Measurements from ENCODE around the gene CBR4.
"Not testable (repeated sequence)": the region's sequence is repeated elsewhere in the genome, so short reads cannot be mapped to it uniquely, and the experiment has no call there.

CBR4 gene

GRCh38 chr4:168992952-168993482, 17.0 kb downstream of the CBR4 start:
- DNase-seq = not testable (repeated sequence)

- DNase-seq = no peak
Observed at GRCh38 chr4:168981942-168982341, 28.1 kb downstream of the CBR4 start.

- no peak for DNase-seq
Observed at GRCh38 chr4:168981460-168981859, 28.6 kb downstream of the CBR4 start.

GRCh38 chr4:168979338-168979737, 30.7 kb downstream of the CBR4 start:
- no peak for DNase-seq

GRCh38 chr4:168978001-168978700, 31.9 kb downstream of the CBR4 start:
- DNase-seq = no peak

- DNase-seq = no peak
Observed at GRCh38 chr4:168972596-168972995, 37.5 kb downstream of the CBR4 start.

GRCh38 chr4:168960716-168961115, 49.3 kb downstream of the CBR4 start:
- no peak for DNase-seq

GRCh38 chr4:168955674-168956073, 54.4 kb downstream of the CBR4 start:
- no peak for DNase-seq

GRCh38 chr4:168952821-168953246, 57.2 kb downstream of the CBR4 start:
- not testable (repeated sequence) for DNase-seq

- DNase-seq = no peak
Observed at GRCh38 chr4:168945291-168945690, 64.8 kb downstream of the CBR4 start.

GRCh38 chr4:168942985-168943384, 67.1 kb downstream of the CBR4 start:
- DNase-seq = no peak
